Endothelial cell of umbilical vein (primary cell): ENCODE results near the gene DPF3. TPM values are rescaled to one million over a fixed set of nuclear protein-coding genes. Genes with fewer than 3 reads are reported as not detected.

Experiments
- BruUV-seq: library from RNA; stranded (reverse); fragments of 400-500 nt; replicated peaks from 2 replicates; lab custom pipeline; 2021; lab: Mats Ljungman, UMichigan
- CTCF ChIA-PET: fragments of 300-600, 350-600 bp; sonication (Branson Sonifier 250); formaldehyde crosslinking; loops from one replicate; lab custom pipeline; 2021; ENCODE audit warnings: antibody characterized with exemption, inconsistent platforms; lab: Charles Lee
- POLR2A ChIA-PET: fragments of 300-600, 350-600 bp; sonication (Branson Sonifier 250); formaldehyde crosslinking; loops from one replicate; lab custom pipeline; 2021; ENCODE audit warnings: antibody characterized with exemption, inconsistent platforms; lab: Charles Lee
- DNase-seq: peaks from one replicate; pipeline ENCODE4 v3.0.0-alpha.2; 2011; ENCODE audit warnings: low read depth, low spot score
- FAIRE-seq: peaks from 2 replicates; lab custom pipeline; 2011; peaks lifted over from hg19 to GRCh38; lab: Jason Lieb, UNC
- H2AFZ ChIP-seq: 2 replicates; pipeline ENCODE4 v1.6.0; 2012; ENCODE audit warnings: low read depth, low read length, control low read depth, inconsistent platforms
- H3K27ac ChIP-seq: 2 replicates; pipeline ENCODE4 v1.5.1; 2011; ENCODE audit warnings: low read depth, mild to moderate bottlenecking, control low read depth, low read length, moderate library complexity; ENCODE audit not compliant: insufficient read depth
- H3K27me3 ChIP-seq, 2 experiments: 2 replicates each; pipeline versions ENCODE4 v1.6.0 to v1.6.1; 2011; ENCODE audit warnings: low read length in 2 of 2, mixed read lengths in 1 of 2; ENCODE audit not compliant: control insufficient read depth in 2 of 2, insufficient read depth in 2 of 2
- H3K36me3 ChIP-seq, 2 experiments: 2 replicates in 1 of 2; 3 replicates in 1 of 2; pipeline ENCODE4 v1.5.1; 2011; ENCODE audit warnings: low read length in 2 of 2, mild to moderate bottlenecking in 1 of 2, moderate library complexity in 1 of 2; ENCODE audit not compliant: control insufficient read depth in 2 of 2, insufficient read depth in 2 of 2; ENCODE audit errors: extremely low read depth in 1 of 2
- H3K4me1 ChIP-seq: 3 replicates; pipeline ENCODE4 v1.5.1; 2011; ENCODE audit warnings: mild to moderate bottlenecking, low read length; ENCODE audit not compliant: control insufficient read depth, insufficient read depth; ENCODE audit errors: extremely low read depth
- H3K4me2 ChIP-seq: 2 replicates; pipeline ENCODE4 v1.6.1; 2011; ENCODE audit warnings: low read length, control low read depth, mixed read lengths; ENCODE audit not compliant: insufficient read depth
- H3K4me3 ChIP-seq, 3 experiments: fragments of 200-600 bp in 1 of 3; sonication (generic), shearing (Covaris generic) in 1 of 3; replicated peaks in 1 of 3; 2 replicates each; pipeline ENCODE4 v1.5.1; 2011 to 2016; ENCODE audit warnings: control low read depth in 3 of 3, low read length in 3 of 3, mild to moderate bottlenecking in 2 of 3, inconsistent platforms in 1 of 3, low read depth in 1 of 3, moderate library complexity in 1 of 3; ENCODE audit not compliant: insufficient read depth in 1 of 3
- H3K79me2 ChIP-seq: 2 replicates; pipeline ENCODE4 v1.6.0; 2012; ENCODE audit warnings: low read length, inconsistent platforms; ENCODE audit not compliant: control insufficient read depth, insufficient read depth
- H3K9ac ChIP-seq: replicated peaks from 2 replicates; pipeline ENCODE3; 2011; ENCODE audit warnings: low read length, control low read depth; ENCODE audit not compliant: insufficient read depth; ENCODE audit errors: extremely low read depth
- H3K9me1 ChIP-seq: replicated peaks from 3 replicates; pipeline ENCODE4 v1.6.0; 2011; ENCODE audit warnings: mild to moderate bottlenecking, low read length; ENCODE audit not compliant: control insufficient read depth, insufficient read depth; ENCODE audit errors: extremely low read depth
- H3K9me3 ChIP-seq: replicated peaks from 2 replicates; pipeline ENCODE4 v1.5.1; 2012; ENCODE audit warnings: low read length, inconsistent platforms; ENCODE audit not compliant: control insufficient read depth, insufficient read depth
- H4K20me1 ChIP-seq: replicated peaks from 2 replicates; pipeline ENCODE3; 2011; ENCODE audit warnings: mild to moderate bottlenecking, low read length; ENCODE audit not compliant: control insufficient read depth, insufficient read depth; ENCODE audit errors: extremely low read depth
- CTCF ChIP-seq, 2 donors: IDR thresholded peaks; 1 replicate in 1 of 2; 2 replicates in 1 of 2; pipeline ENCODE4 v1.5.1; 2011; ENCODE audit warnings: low read length in 2 of 2, mild to moderate bottlenecking in 2 of 2, moderate library complexity in 2 of 2, control low read depth in 1 of 2, inconsistent platforms in 1 of 2, low read depth in 1 of 2; ENCODE audit not compliant: insufficient read depth in 1 of 2; ENCODE audit errors: extremely low read depth in 1 of 2
- FOS ChIP-seq: IDR thresholded peaks from 2 replicates; pipeline ENCODE4 v1.6.1; 2011; ENCODE audit warnings: mild to moderate bottlenecking, low read length, moderate library complexity, borderline replicate concordance; ENCODE audit not compliant: insufficient read depth
- GATA2 ChIP-seq: IDR thresholded peaks from 2 replicates; pipeline ENCODE4 v1.7.0; 2011; ENCODE audit warnings: low read depth, mild to moderate bottlenecking, moderate library complexity, mixed read lengths, low read length; ENCODE audit not compliant: insufficient read length, insufficient read depth
- JUN ChIP-seq: IDR thresholded peaks from 2 replicates; pipeline ENCODE4 v1.6.1; 2011; ENCODE audit warnings: borderline replicate concordance, low read depth; ENCODE audit not compliant: insufficient read length, insufficient read depth
- MYC ChIP-seq: IDR thresholded peaks from one replicate; pipeline ENCODE4 v1.6.1; 2011; ENCODE audit warnings: mild to moderate bottlenecking, low read depth, low read length
- POLR2A ChIP-seq: IDR thresholded peaks from 2 replicates; pipeline ENCODE4 v1.6.1; 2012; ENCODE audit warnings: low read depth, mild to moderate bottlenecking, control low read depth, low read length
- POLR2AphosphoS5 ChIP-seq: IDR thresholded peaks from 2 replicates; pipeline ENCODE4 v1.6.1; 2012; ENCODE audit warnings: low read depth, mild to moderate bottlenecking, control low read depth, low read length, moderate library complexity; ENCODE audit not compliant: insufficient read depth
- dilution Hi-C: fragments of 300-500 bp; cut with MboI; formaldehyde crosslinking; loops from one replicate; pipeline ENCODE4 v1.15.0; 2019; ENCODE audit warnings: low sequenced_read_pairs; ENCODE audit not compliant: extremely low pct_ligation_motif_present
- intact Hi-C: fragments of 100-400 bp; cut with micrococcal nuclease; formaldehyde crosslinking; loops from one replicate; pipeline ENCODE4 v1.10.0; 2022
- polyA plus RNA-seq, 4 experiments: library from polyadenylated mRNA; depleted of rRNA in 3 of 4; stranded (reverse) in 3 of 4; unstranded in 1 of 4; fragments of >200 nt; gene quantifications; 2 replicates each; pipeline versions ENCODE4 v1.2.1 to v1.2.3, GENCODE V29; 2011 to 2012; ENCODE audit warnings: missing spikeins in 1 of 4
- total RNA-seq: library from RNA; stranded (reverse); gene quantifications from 2 replicates; pipeline ENCODE4 v1.2.3, GENCODE V29; 2021
- TF ChIP-seq, protein P1 (sequence below): IDR thresholded peaks from 2 replicates; pipeline ENCODE4 v1.6.1; 2011; ENCODE audit not compliant: insufficient read depth, insufficient read length

DPF3 gene
- total and polyA plus RNA-seq, 2 donors (not counting 3 experiments of a cell fraction or from before 2014, with no cell fraction given), result 2.4 to 3.5 TPM

- Histone ChIP-seq H3K4me1 (peaks cover 27% of the 10 kb centered on the region), H3K9ac (no peak overlapping the region), H3K27ac (no peak overlapping the region), H2AFZ (no peak overlapping the region), H3K79me2 (peaks cover 40% of the 10 kb centered on the region), H3K9me3 (no peaks in the 10 kb centered on the region), H4K20me1 (no peaks in the 10 kb centered on the region), H3K4me3 (no peak overlapping the region), H3K27me3 (no peaks in the 10 kb centered on the region), H3K9me1 (no peaks in the 10 kb centered on the region), H3K36me3 (no peaks in the 10 kb centered on the region), H3K4me2 (no peak overlapping the region)
- intact Hi-C loops (no loop called here), dilution Hi-C loops (no loop called here)
- ChIA-PET CTCF (interaction anchor here (0.9 to 1.6 kb wide), 2 partner anchors 12 to 373 kb away, joined by 3 to 6 read pairs; no protein-coding TSS in a partner anchor), POLR2A (no interaction called here)
- TF ChIP-seq FOS (no peak), GATA2 (no peak), POLR2A (no peak), JUN (no peak), MYC (no peak), POLR2AphosphoS5 (no peak), CTCF (IDR thresholded peaks at IDR 0.05; ENCODE audit: extremely low read depth in 1 of 2, insufficient read depth in 1 of 2, low read depth in 1 of 2, low read length in 2 of 2) (no peak)
- TF ChIP-seq, protein P1, sequence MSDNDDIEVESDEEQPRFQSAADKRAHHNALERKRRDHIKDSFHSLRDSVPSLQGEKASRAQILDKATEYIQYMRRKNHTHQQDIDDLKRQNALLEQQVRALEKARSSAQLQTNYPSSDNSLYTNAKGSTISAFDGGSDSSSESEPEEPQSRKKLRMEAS, result no peak
- no TSS peak for BruUV-seq
- DNase-seq, result no peak
- no peak for FAIRE-seq
Measured at GRCh38 chr14:72887514-72887913, 6.4 kb downstream of the DPF3 start.
